HepG2 (cell line): ENCODE data around the gene RBM28. TPM values are rescaled to one million over a fixed set of nuclear protein-coding genes. Genes with fewer than 3 reads are reported as not detected.

ENCODE experiments used
- CBX1 ChIP-seq: IDR thresholded peaks from one replicate; pipeline ENCODE4 v1.6.1; 2016; ENCODE audit warnings: antibody characterized with exemption, low read depth
- HNF1A ChIP-seq, 2 experiments: sonication (generic) in 1 of 2; formaldehyde crosslinking in 1 of 2; IDR thresholded peaks; 2 replicates each; pipeline versions ENCODE4 v1.4.0 to v1.6.1; 2016 to 2020; ENCODE audit warnings: borderline replicate concordance in 1 of 2, low read depth in 1 of 2, mild to moderate bottlenecking in 1 of 2, missing genetic modification reagents in 1 of 2
- IRX3 ChIP-seq: sonication (generic); formaldehyde crosslinking; IDR thresholded peaks from 2 replicates; pipeline ENCODE4 v1.8.1; 2023; ENCODE audit warnings: mild to moderate bottlenecking, low read depth, missing genetic modification reagents, borderline replicate concordance
- KDM1A ChIP-seq: IDR thresholded peaks from 2 replicates; pipeline ENCODE4 v1.6.1; 2016; ENCODE audit warnings: missing compliant biosample characterization
- LRRFIP1 ChIP-seq: sonication (generic); formaldehyde crosslinking; conservative IDR thresholded peaks from 2 replicates; pipeline ENCODE4 v1.4.0; 2020; ENCODE audit warnings: missing genetic modification reagents
- MBD4 ChIP-seq: IDR thresholded peaks from 2 replicates; pipeline ENCODE4 v1.6.1; 2012; ENCODE audit warnings: low read length, inconsistent platforms, borderline replicate concordance
- MIER3 ChIP-seq: IDR thresholded peaks from 2 replicates; pipeline ENCODE4 v1.6.1; 2016; ENCODE audit warnings: missing compliant biosample characterization, borderline replicate concordance
- PAWR ChIP-seq: sonication (generic); formaldehyde crosslinking; IDR thresholded peaks from 2 replicates; pipeline ENCODE4 v1.4.0; 2020; ENCODE audit warnings: missing genetic modification reagents, mild to moderate bottlenecking, borderline replicate concordance
- PLRG1 ChIP-seq: fragments of 450-650 bp; conservative IDR thresholded peaks from 2 replicates; pipeline ENCODE4 v1.6.1; 2016
- REL ChIP-seq: sonication (generic); formaldehyde crosslinking; conservative IDR thresholded peaks from 2 replicates; pipeline ENCODE4 v1.8.0; 2022; ENCODE audit warnings: mild to moderate bottlenecking, missing genetic modification reagents, moderate library complexity
- SIN3B ChIP-seq: fragments of 150-350 bp; IDR thresholded peaks from 2 replicates; pipeline ENCODE4 v1.6.1; 2014; ENCODE audit warnings: low read length
- SNAPC4 ChIP-seq: sonication (generic); formaldehyde crosslinking; IDR thresholded peaks from 2 replicates; pipeline ENCODE4 v1.4.0; 2020; ENCODE audit warnings: mild to moderate bottlenecking, missing genetic modification reagents
- ZNF296 ChIP-seq: sonication (generic); formaldehyde crosslinking; conservative IDR thresholded peaks from 2 replicates; pipeline ENCODE4 v1.5.0; 2020; ENCODE audit warnings: mild to moderate bottlenecking, missing genetic modification reagents
- ZNF337 ChIP-seq: sonication (generic); formaldehyde crosslinking; IDR thresholded peaks from 2 replicates; pipeline ENCODE4 v1.5.1; 2020; ENCODE audit warnings: missing genetic modification reagents, low read depth, mild to moderate bottlenecking, borderline replicate concordance
- ZNF546 ChIP-seq: sonication (generic); formaldehyde crosslinking; conservative IDR thresholded peaks from 2 replicates; pipeline ENCODE4 v1.8.1; 2023; ENCODE audit warnings: mild to moderate bottlenecking, missing genetic modification reagents
- ZNF746 ChIP-seq: sonication (generic); formaldehyde crosslinking; IDR thresholded peaks from 2 replicates; pipeline ENCODE4 v1.8.0; 2022; ENCODE audit warnings: mild to moderate bottlenecking, missing genetic modification reagents
- polyA plus RNA-seq, 8 experiments: library from polyadenylated mRNA; depleted of rRNA in 3 of 8; stranded (reverse) in 7 of 8; unstranded in 1 of 8; fragments of >200 nt; fragmentation: Illumina TruSeq in 4 of 8; extraction: Trizol in 4 of 8; gene quantifications; 2 replicates each; pipeline versions ENCODE4 v1.2.1 to v1.2.3, GENCODE V29; 2011 to 2016; ENCODE audit warnings: low read depth in 4 of 8, missing spikeins in 1 of 8, mixed read lengths in 1 of 8; ENCODE audit not compliant: insufficient read depth in 1 of 8
- total RNA-seq, 5 experiments: library from RNA; depleted of rRNA; stranded (reverse); fragments of >200 nt; fragmentation: Illumina TruSeq; extraction: Trizol; gene quantifications; 2 replicates each; pipeline ENCODE4 v1.2.3, GENCODE V29; 2016; ENCODE audit warnings: low read depth in 1 of 5

Gene RBM28
- total and polyA plus RNA-seq, 2 of the 13 experiments (the other 11 are each of a cell fraction or from before 2014, with no cell fraction given) = 20.5 to 49.0 TPM

- 0 out of 2 replicates have a peak, but pooled peaks have one; percentile 74 for TF ChIP-seq LRRFIP1
- TF ChIP-seq REL (CRISPR knock-in tag) = peak; percentile 99
- TF ChIP-seq IRX3 (CRISPR knock-in tag) = peak; percentile 100
- peak; percentile 92 for TF ChIP-seq ZNF746
- no peak; the same call in 1 of the 2 replicates for TF ChIP-seq MBD4
- TF ChIP-seq ZNF337 (CRISPR knock-in tag) = peak; percentile 98
- TF ChIP-seq SNAPC4 (CRISPR knock-in tag) = peak; percentile 91; the same call in 1 of the 2 replicates
- TF ChIP-seq KDM1A (CRISPR knock-in tag) = 0 out of 2 replicates have a peak, but pooled peaks have one; percentile 34
- no peak for TF ChIP-seq PLRG1
- TF ChIP-seq PAWR (CRISPR knock-in tag) = 0 out of 2 replicates have a peak, but pooled peaks have one; percentile 95
- 0 out of 2 replicates have a peak, but pooled peaks have one; percentile 36 for TF ChIP-seq HNF1A (IDR thresholded peaks at IDR 0.05; ENCODE audit: low read depth)
- TF ChIP-seq HNF1A (CRISPR knock-in tag; IDR thresholded peaks at IDR 0.05; ENCODE audit: borderline replicate concordance) = peak; percentile 89
- TF ChIP-seq ZNF296 = no peak
- peak; percentile 94 for TF ChIP-seq CBX1
- peak; percentile 95 for TF ChIP-seq ZNF546
- peak; percentile 92; the same call in 1 of the 2 replicates for TF ChIP-seq MIER3 (CRISPR knock-in tag)
- TF ChIP-seq SIN3B = peak; percentile 86
These were observed at the start of gene RBM28 (continued) for GRCh38 chr7:128343554-128344430.
